Central memory CD4-positive, alpha-beta T cell (primary cell): ENCODE results near the gene SHISA4.

ENCODE experiments used
- DNase-seq: peaks from one replicate; pipeline ENCODE4 v3.0.0; 2022

Gene SHISA4

GRCh38 chr1:201882665-201883132, 6.0 kb upstream of the SHISA4 start:
- no peak for DNase-seq

- no peak for DNase-seq
Observed at GRCh38 chr1:201883266-201883665, 5.4 kb upstream of the SHISA4 start.

GRCh38 chr1:201883786-201884185, 4.9 kb upstream of the SHISA4 start:
- DNase-seq, result no peak

- DNase-seq, result no peak
Observed at GRCh38 chr1:201884425-201884824, 4.3 kb upstream of the SHISA4 start.

- no peak for DNase-seq
Observed at GRCh38 chr1:201885531-201886075, 3.1 kb upstream of the SHISA4 start.

- DNase-seq, result no peak
Observed at GRCh38 chr1:201886103-201886885, 2.4 kb upstream of the SHISA4 start.

GRCh38 chr1:201887116-201887866, 1.4 kb upstream of the SHISA4 start:
- DNase-seq, result no peak

GRCh38 chr1:201889090-201889968, 631 bp downstream of the SHISA4 start:
- DNase-seq, result no peak

- no peak for DNase-seq
Observed at GRCh38 chr1:201890223-201890622, 1.5 kb downstream of the SHISA4 start.

- no peak for DNase-seq
Observed at GRCh38 chr1:201890806-201891450, 2.2 kb downstream of the SHISA4 start.

- no peak for DNase-seq
Observed at GRCh38 chr1:201891451-201892045, 2.9 kb downstream of the SHISA4 start.

- no peak for DNase-seq
Observed at GRCh38 chr1:201892211-201892610, 3.5 kb downstream of the SHISA4 start.

GRCh38 chr1:201893431-201893830, 4.7 kb downstream of the SHISA4 start:
- no peak for DNase-seq

GRCh38 chr1:201894343-201895119, 5.8 kb downstream of the SHISA4 start:
- no peak for DNase-seq

GRCh38 chr1:201895120-201895665, 6.5 kb downstream of the SHISA4 start:
- no peak for DNase-seq

- peak; percentile 72 for DNase-seq
Observed at GRCh38 chr1:201895913-201896807, 7.5 kb downstream of the SHISA4 start.

- no peak for DNase-seq
Observed at GRCh38 chr1:201896951-201897391, 8.3 kb downstream of the SHISA4 start.

- DNase-seq, result no peak
Observed at GRCh38 chr1:201898240-201898894, 9.7 kb downstream of the SHISA4 start.

GRCh38 chr1:201898992-201899391, 10.3 kb downstream of the SHISA4 start:
- no peak for DNase-seq
